K562 (cell line): ENCODE measurements around the gene DHRS11. TPM values are rescaled to one million over a fixed set of nuclear protein-coding genes. Genes with fewer than 3 reads are reported as not detected.
A peak's percentile ranks its signal among the peaks of the same experiment; 100 is the strongest.

Experiments used
- BRD4 ChIP-seq: fragments of 200-600 bp; sonication (generic); IDR thresholded peaks from 2 replicates; pipeline ENCODE4 v1.6.1; 2017; ENCODE audit warnings: inconsistent platforms
- CCNT2 ChIP-seq: IDR thresholded peaks from 2 replicates; pipeline ENCODE4 v1.6.1; 2011; ENCODE audit warnings: borderline replicate concordance, low read depth, mild to moderate bottlenecking, moderate library complexity, mixed read lengths, low read length; ENCODE audit not compliant: insufficient read length; ENCODE audit errors: extremely low read depth
- CEBPB ChIP-seq: fragments of 450-650 bp; IDR thresholded peaks from 2 replicates; pipeline ENCODE4 v1.6.1; 2016; ENCODE audit warnings: missing genetic modification characterization, missing compliant biosample characterization
- CXXC5 ChIP-seq: fragments of 250-450 bp; sonication (Bioruptor Pico); IDR thresholded peaks from 2 replicates; pipeline ENCODE4 v1.8.0; 2022; ENCODE audit warnings: inconsistent platforms, mild to moderate bottlenecking, moderate library complexity
- HNRNPL ChIP-seq: fragments of 200-400 bp; formaldehyde crosslinking; IDR thresholded peaks from 2 replicates; pipeline ENCODE4 v1.6.1; 2017; ENCODE audit warnings: low read depth, mild to moderate bottlenecking, low read length
- JUND ChIP-seq, 2 experiments: IDR thresholded peaks; 2 replicates in 1 of 2; 3 replicates in 1 of 2; pipeline ENCODE4 v1.6.1; 2011; ENCODE audit warnings: borderline replicate concordance in 2 of 2, low read depth in 2 of 2, low read length in 2 of 2, improper control_type of control experiment in 1 of 2, missing biosample characterization in 1 of 2, missing genetic modification characterization in 1 of 2, missing genetic modification reagents in 1 of 2
- KAT7 ChIP-seq: sonication (generic); formaldehyde crosslinking; IDR thresholded peaks from 2 replicates; pipeline ENCODE4 v1.8.0; 2022; ENCODE audit warnings: missing genetic modification reagents, mild to moderate bottlenecking, borderline replicate concordance
- NCOR1 ChIP-seq: fragments of 450-650 bp; IDR thresholded peaks from 2 replicates; pipeline ENCODE4 v1.6.1; 2016; ENCODE audit warnings: mild to moderate bottlenecking, moderate library complexity
- NFIX ChIP-seq: fragments of 250-450 bp; sonication (Bioruptor Pico); IDR thresholded peaks from 2 replicates; pipeline ENCODE4 v1.4.0; 2020; ENCODE audit warnings: low read depth, mild to moderate bottlenecking, moderate library complexity
- NR2C2 ChIP-seq, 2 experiments: fragments of 200-800 bp in 1 of 2; sonication (Bioruptor generic) in 1 of 2; sonication (generic) in 1 of 2; formaldehyde crosslinking in 1 of 2; IDR thresholded peaks; 2 replicates each; pipeline versions ENCODE4 v1.6.1 to v1.8.0; 2016 to 2022; ENCODE audit warnings: mild to moderate bottlenecking in 1 of 2, missing compliant biosample characterization in 1 of 2, missing genetic modification characterization in 1 of 2, missing genetic modification reagents in 1 of 2
- PCBP1 ChIP-seq: fragments of 200-400 bp; formaldehyde crosslinking; IDR thresholded peaks from 2 replicates; pipeline ENCODE4 v1.6.1; 2018; ENCODE audit warnings: mild to moderate bottlenecking, low read depth, low read length; ENCODE audit not compliant: poor library complexity, severe bottlenecking
- PHF8 ChIP-seq: fragments of 200-600 bp; sonication (generic); IDR thresholded peaks from 2 replicates; pipeline ENCODE4 v1.6.1; 2012; ENCODE audit warnings: mixed run types, mild to moderate bottlenecking, inconsistent platforms, low read length, moderate library complexity, borderline replicate concordance
- POLR2B ChIP-seq: fragments of 450-650 bp; IDR thresholded peaks from 2 replicates; pipeline ENCODE4 v1.6.1; 2018; ENCODE audit warnings: low read depth; ENCODE audit not compliant: partially characterized antibody
- POU5F1 ChIP-seq: fragments of 150-350 bp; IDR thresholded peaks from 2 replicates; pipeline ENCODE4 v1.6.1; 2014; ENCODE audit warnings: borderline replicate concordance, low read length, low read depth, mild to moderate bottlenecking; ENCODE audit not compliant: partially characterized antibody
- RB1 ChIP-seq: fragments of 450-650 bp; IDR thresholded peaks from 2 replicates; pipeline ENCODE4 v1.6.1; 2017; ENCODE audit warnings: low read depth, mild to moderate bottlenecking
- TEAD1 ChIP-seq, 2 experiments: fragments of 450-650 bp in 1 of 2; sonication (generic) in 1 of 2; formaldehyde crosslinking; IDR thresholded peaks; 2 replicates each; pipeline versions ENCODE4 v1.4.0 to v1.8.0; 2020 to 2022; ENCODE audit warnings: mild to moderate bottlenecking in 2 of 2, missing genetic modification reagents in 1 of 2
- ZFX ChIP-seq: sonication (generic); formaldehyde crosslinking; IDR thresholded peaks from 2 replicates; pipeline ENCODE4 v1.8.0; 2022; ENCODE audit warnings: mild to moderate bottlenecking, missing genetic modification reagents, moderate library complexity
- ZNF76 ChIP-seq: fragments of 250-450 bp; sonication (Bioruptor Pico); IDR thresholded peaks from 2 replicates; pipeline ENCODE4 v1.4.0; 2020; ENCODE audit warnings: mild to moderate bottlenecking, moderate library complexity, borderline replicate concordance
- polyA plus RNA-seq, 8 experiments: library from polyadenylated mRNA; depleted of rRNA in 4 of 8; stranded (reverse) in 5 of 8; unstranded in 3 of 8; fragments of >200 nt; fragmentation: Nextera tagmentation in 2 of 8; fragmentation: Illumina TruSeq in 1 of 8; extraction: Ambion mirVana in 2 of 8; extraction: Trizol in 1 of 8; gene quantifications; 2 replicates each; pipeline versions ENCODE4 v1.2.1 to v1.2.3, GENCODE V29; 2011 to 2014; ENCODE audit warnings: inconsistent platforms in 1 of 8, missing spikeins in 1 of 8
- total RNA-seq, 7 experiments: library from RNA; depleted of rRNA in 6 of 7; stranded (reverse); fragments of >200 nt in 6 of 7; fragmentation: Illumina TruSeq in 2 of 7; extraction: Trizol in 2 of 7; gene quantifications; 2 replicates each; pipeline versions ENCODE4 v1.2.1 to v1.2.3, GENCODE V29; 2011 to 2021; ENCODE audit warnings: low replicate concordance in 1 of 7
- TF ChIP-seq, protein P1 (sequence below): fragments of 250-450 bp; sonication (Bioruptor Pico); IDR thresholded peaks from 2 replicates; pipeline ENCODE4 v1.4.0; 2020; ENCODE audit warnings: mild to moderate bottlenecking
- TF ChIP-seq, protein P2 (sequence below): fragments of 250-450 bp; sonication (Bioruptor Pico); IDR thresholded peaks from 2 replicates; pipeline ENCODE4 v1.9.0; 2021; ENCODE audit warnings: mild to moderate bottlenecking, inconsistent platforms
- TF ChIP-seq, protein P3 (sequence below): fragments of 250-450 bp; sonication (Bioruptor Pico); IDR thresholded peaks from 2 replicates; pipeline ENCODE4 v1.9.0; 2021; ENCODE audit warnings: mild to moderate bottlenecking

DHRS11 gene
- total and polyA plus RNA-seq, 9 of the 15 experiments (the other 6 are each of a cell fraction or from before 2014, with no cell fraction given) = 15.2 to 123 (median 59.8) TPM

GRCh38 chr17:36545465-36546417 lies 45.9 kb upstream of the DHRS11 start (continued):
- TF ChIP-seq, protein P1, sequence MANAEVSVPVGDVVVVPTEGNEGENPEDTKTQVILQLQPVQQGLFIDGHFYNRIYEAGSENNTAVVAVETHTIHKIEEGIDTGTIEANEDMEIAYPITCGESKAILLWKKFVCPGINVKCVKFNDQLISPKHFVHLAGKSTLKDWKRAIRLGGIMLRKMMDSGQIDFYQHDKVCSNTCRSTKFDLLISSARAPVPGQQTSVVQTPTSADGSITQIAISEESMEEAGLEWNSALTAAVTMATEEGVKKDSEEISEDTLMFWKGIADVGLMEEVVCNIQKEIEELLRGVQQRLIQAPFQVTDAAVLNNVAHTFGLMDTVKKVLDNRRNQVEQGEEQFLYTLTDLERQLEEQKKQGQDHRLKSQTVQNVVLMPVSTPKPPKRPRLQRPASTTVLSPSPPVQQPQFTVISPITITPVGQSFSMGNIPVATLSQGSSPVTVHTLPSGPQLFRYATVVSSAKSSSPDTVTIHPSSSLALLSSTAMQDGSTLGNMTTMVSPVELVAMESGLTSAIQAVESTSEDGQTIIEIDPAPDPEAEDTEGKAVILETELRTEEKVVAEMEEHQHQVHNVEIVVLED = peak; percentile 91
- TF ChIP-seq CCNT2 = peak; percentile 76
- TF ChIP-seq KAT7 = 0 out of 2 replicates have a peak, but pooled peaks have one; percentile 43
- TF ChIP-seq ZNF76 (CRISPR knock-in tag) = no peak
- TF ChIP-seq PCBP1 = peak; percentile 46
- TF ChIP-seq HNRNPL = peak; percentile 82
- TF ChIP-seq NFIX (CRISPR knock-in tag) = no peak
- peak; percentile 28 for TF ChIP-seq POLR2B
- peak; percentile 63; the same call in 1 of the 2 replicates for TF ChIP-seq JUND (IDR thresholded peaks at IDR 0.05; ENCODE audit: borderline replicate concordance, low read depth, low read length)
- TF ChIP-seq JUND (tag; IDR thresholded peaks at IDR 0.05; ENCODE audit: borderline replicate concordance, low read depth, low read length) = peak; percentile 36; the same call in 1 of the 3 replicates
- TF ChIP-seq, protein P2, sequence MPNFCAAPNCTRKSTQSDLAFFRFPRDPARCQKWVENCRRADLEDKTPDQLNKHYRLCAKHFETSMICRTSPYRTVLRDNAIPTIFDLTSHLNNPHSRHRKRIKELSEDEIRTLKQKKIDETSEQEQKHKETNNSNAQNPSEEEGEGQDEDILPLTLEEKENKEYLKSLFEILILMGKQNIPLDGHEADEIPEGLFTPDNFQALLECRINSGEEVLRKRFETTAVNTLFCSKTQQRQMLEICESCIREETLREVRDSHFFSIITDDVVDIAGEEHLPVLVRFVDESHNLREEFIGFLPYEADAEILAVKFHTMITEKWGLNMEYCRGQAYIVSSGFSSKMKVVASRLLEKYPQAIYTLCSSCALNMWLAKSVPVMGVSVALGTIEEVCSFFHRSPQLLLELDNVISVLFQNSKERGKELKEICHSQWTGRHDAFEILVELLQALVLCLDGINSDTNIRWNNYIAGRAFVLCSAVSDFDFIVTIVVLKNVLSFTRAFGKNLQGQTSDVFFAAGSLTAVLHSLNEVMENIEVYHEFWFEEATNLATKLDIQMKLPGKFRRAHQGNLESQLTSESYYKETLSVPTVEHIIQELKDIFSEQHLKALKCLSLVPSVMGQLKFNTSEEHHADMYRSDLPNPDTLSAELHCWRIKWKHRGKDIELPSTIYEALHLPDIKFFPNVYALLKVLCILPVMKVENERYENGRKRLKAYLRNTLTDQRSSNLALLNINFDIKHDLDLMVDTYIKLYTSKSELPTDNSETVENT (CRISPR knock-in tag) = peak; percentile 73; the same call in 1 of the 2 replicates
- 0 out of 2 replicates have a peak, but pooled peaks have one; percentile 13 for TF ChIP-seq BRD4
- TF ChIP-seq CEBPB (tag) = peak; percentile 98
- TF ChIP-seq PHF8 = peak; percentile 39; the same call in 1 of the 2 replicates
- peak; percentile 60 for TF ChIP-seq NCOR1
- TF ChIP-seq POU5F1 = peak; percentile 17
- TF ChIP-seq CXXC5 (CRISPR knock-in tag) = peak; percentile 94
- TF ChIP-seq ZFX (CRISPR knock-in tag) = peak; percentile 87
- TF ChIP-seq, protein P3, sequence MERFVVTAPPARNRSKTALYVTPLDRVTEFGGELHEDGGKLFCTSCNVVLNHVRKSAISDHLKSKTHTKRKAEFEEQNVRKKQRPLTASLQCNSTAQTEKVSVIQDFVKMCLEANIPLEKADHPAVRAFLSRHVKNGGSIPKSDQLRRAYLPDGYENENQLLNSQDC (CRISPR knock-in tag) = peak; percentile 93; the same call in 1 of the 2 replicates
- peak; percentile 89 for TF ChIP-seq RB1
- TF ChIP-seq TEAD1 (CRISPR knock-in tag; IDR thresholded peaks at IDR 0.05) = 0 out of 4 replicates have a peak, but pooled peaks have one; percentile 41 to 46
- TF ChIP-seq NR2C2 (CRISPR knock-in tag; IDR thresholded peaks at IDR 0.05) = no peak
- peak; percentile 55; the same call in 1 of the 2 replicates for TF ChIP-seq NR2C2 (tag; IDR thresholded peaks at IDR 0.05)
